ENCODE data around the gene KRT38.
A peak's percentile ranks its signal among the peaks of the same experiment; 100 is the strongest.
"Not testable (repeated sequence)": the region's sequence is repeated elsewhere in the genome, so short reads cannot be mapped to it uniquely, and the experiment has no call there.

Gene KRT38

DNA sequence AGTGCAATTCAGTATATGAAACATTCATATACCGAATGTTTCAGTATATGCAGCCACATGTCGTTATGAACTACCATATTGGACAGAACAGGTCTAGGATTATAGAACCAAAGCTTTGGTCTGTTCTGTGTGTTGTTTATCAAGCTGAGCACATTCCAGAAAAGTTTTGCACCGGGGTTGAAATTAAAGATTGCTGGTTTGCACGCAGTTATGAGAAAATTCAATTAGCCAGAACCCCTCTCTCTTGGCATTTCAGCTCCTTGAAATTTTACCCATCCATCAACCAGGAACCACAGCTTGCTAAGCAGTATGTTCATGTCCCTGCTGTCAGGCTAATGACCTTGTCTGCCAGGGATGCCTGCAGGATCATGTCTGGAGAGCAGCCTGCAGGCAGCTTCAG, 16.9 kb upstream of the KRT38 start:
- peak; percentile 95 for DNase-seq

DNA sequence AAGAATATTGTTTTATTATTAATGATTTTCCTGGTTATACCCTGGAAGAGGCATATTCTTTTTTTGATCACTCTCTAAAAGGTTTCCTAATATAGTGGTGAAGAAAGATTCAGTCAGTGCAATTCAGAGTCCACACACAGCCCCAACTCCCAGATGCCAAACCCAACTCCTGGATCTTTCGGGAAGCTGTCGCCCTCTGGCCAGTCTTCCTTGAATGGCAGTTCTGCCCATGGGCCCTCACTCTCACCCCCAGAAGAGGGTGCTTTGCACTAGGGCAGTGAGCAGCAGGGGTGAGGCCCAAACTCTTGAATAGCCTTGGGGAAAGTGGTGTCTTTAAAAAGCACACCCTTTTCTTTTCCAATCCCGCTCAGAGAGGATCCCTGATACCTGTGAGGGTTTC, 15.4 kb upstream of the KRT38 start:
- no peak for DNase-seq

DNA sequence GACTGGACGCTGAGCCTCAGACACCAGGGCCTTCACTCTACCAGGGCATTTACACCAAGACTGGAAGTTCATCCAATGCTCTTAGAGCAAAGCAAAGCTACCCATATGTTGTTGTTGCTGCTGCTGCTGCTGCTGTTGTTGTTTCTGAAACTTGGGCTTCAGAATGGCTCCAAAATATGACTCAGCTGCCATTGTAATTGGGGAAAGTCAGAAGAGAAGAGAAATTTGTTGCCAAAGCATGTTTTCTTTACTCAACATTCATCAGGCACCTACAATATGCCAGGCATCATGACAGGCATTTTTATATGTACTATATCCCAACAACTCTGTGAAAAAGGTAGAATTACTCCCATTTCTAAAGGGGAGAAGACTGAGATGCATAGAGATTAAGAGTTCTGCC, 14.5 kb upstream of the KRT38 start:
- DNase-seq, result no peak

DNA sequence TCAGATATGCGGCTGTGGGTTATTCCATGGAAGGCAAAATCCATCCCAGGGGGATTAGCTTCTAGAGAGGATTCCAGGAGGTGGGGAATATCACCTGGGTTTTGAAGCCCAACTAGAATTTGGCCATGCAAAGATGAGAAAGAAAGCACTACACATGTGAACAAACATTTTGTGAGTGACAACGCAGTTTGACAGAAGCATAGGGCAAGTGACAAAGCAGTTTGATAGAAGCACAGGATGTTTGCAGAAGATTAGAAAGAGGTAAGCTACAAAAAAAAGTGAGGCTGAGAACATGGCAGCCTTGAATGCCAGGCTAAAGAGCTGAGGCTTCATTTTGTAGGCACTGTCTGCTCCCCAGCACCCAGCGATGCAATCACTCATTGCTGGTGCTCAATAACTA, 12.3 kb upstream of the KRT38 start:
- DNase-seq, result no peak

DNA sequence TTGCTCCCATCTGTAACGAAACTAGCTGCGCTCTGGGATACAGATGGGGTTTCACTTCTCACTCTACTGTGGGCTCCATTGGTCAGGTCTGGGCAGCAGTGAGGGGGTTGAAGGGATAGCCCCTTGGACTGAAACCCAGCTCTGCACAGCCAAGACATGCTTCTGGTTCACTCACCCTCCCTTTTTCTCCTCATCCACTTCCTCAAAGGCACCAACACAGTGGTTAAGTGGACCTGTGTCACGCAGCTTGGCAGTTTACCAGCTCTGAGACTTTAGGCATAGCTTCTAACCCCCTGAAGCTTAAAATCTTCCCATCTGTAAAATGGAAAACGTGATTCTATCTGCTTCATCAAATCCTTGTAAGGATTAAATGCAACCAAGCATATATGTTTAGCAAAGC, 11.5 kb upstream of the KRT38 start:
- no peak for DNase-seq

DNA sequence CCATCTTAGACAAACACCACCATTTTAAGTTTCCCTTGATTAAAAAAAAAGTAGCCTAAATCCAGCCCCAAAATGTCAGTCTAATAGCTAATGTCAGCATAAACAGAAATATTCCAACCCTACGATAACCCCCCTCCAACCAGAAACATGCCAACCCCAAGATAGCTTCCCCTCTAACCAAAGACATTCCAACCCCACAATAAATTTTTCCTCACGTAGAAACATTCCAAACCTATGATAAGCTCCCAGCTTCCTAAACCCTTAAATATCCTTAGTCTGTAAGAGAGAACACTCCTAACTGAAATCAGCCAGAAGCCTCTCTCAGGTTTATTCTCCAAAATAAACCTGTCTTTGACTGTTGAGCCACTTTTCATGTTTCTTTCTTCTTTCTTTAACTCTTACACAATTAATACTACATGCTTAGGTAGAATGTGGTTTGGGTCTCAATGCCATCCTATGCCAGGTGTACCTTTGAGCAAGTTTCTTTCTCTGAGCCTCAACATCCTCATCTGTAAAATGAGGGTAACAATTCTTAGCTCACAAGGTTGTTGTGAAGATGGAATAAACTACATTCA, 10.5 kb upstream of the KRT38 start:
- no peak for DNase-seq

DNA sequence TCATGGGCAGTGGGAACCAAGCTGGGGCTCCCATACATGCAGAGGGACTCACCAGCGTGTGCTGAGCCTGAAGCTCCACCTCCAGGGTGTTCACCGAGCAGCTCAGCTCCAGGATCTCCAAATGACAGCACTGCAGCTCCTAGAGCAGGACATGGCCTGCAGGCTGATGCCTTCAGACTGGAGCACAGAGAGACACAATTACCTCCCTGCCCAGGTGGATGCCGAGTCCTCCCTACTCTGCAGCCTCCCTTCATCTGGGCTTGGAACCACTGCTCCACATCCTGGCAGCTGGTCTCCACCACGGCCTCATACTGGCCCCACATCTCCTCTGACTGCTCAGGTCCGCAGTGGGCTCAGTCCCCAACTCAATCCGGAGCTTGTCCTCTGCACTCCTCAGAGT, 8.2 kb upstream of the KRT38 start:
- no peak for DNase-seq

DNA sequence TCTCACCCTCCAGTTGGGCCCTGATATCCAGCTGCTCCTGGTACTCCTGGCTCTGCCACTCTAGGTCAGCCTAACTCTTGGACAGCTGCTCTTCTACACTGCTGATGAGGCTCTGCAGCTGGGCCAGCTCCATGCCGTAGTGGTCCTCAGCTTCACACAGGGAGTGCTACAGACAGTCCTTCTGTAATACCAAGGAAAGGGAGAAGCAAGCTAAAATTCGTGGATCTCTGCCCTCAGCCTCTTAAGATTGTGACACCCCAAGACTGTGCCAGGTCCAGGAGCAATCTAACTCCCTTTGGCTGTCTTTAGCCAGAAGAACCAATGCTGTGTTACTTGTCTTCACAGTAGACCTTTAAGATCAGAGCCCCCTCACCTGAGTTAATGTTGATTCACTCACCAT, 7.7 kb upstream of the KRT38 start:
- no peak for DNase-seq

DNA sequence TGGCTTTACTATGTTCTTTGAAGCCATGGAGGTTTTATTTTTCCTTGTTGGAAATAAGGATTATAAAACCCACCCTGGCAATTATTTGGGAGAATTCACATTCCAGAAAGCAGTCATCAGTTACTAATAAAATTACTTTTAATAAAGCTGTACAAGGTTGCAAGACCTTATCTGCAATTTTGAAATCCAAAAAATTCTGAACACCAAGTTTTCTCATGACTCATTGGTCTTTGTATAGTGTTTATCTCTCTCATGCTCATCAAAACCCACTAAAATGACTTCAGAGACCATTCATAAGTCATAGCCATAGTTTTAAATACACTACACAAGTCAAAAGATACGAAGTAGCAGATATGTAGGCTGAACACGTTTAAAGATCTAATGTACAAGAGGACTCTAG, 6.0 kb upstream of the KRT38 start:
- DNase-seq, result no peak

DNA sequence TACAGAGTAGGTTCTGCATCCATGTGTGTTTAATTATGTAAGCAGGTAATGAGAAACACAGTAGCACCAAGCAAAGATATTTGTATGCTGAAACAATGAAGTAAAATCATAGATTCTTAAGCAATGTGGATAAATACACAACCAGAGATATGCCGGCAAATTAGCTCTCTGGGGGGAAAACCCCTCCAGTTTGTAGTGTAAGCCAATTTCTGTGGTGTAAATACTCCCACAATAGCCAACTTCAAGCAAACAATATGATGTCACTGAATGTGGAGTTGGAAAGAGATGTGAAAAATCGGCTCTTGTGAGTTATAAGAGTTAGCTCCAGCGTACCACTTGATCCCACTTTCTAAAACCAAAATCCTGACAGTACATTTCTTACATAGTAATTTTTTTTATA, 3.9 kb upstream of the KRT38 start:
- no peak for DNase-seq

DNA sequence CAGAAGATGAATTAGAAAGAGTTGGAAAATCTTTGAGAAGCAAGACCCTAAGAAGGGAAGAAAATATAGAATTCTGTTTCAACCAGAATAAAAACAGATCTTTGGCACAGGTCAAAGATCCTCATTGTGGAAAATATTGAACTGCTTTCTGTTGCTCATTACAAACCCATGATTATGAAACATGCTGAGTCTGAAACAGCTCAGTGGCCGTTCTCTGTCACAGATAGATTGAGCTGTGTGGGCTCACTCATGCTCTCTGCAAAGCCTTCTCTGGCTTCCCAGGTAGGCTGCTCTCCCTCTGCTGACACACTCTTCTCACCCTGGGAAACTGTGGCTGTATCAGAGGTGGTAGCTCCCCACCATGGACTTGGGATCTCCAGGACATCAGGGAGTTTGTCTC, 3.4 kb upstream of the KRT38 start:
- DNase-seq, result no peak

DNA sequence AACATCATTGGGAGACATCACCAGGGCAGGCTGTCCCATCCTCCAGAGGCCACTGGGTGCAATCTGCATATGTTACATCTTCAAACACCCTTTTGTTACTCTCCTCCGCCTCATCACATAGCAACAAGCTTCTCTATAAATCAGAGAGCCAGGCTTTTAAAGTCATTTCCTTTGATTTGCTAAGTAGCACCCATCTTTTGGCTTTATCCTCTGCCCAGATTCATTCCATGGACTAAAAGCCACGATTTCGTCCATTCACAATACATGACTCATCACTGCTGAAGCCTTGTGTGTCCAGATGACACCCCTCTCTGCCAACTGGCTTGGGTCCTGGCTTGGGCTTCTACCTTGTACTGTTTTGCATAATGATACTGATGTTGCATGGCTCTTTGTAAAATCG, 2.0 kb upstream of the KRT38 start:
- DNase-seq, result no peak

DNA sequence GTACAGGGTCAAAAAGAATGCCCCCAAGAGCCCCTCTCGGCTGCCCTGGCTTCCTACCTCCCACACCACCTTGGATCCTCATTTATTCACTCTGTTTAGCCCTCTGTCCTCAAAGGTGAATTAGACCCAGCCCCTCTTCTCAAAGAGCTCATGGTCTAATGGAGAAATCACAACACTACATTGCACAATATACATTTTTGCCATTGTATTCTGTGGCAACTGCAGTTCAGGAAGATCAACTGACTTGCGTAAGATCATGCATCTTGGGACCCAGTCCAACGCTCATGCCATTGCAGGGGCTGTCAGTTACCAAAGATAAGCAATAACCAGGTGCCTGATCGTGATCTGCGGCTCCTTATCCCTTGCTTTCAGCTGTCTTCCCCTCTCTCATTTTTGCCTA, 1.4 kb downstream of the KRT38 start:
- no peak for DNase-seq

DNA sequence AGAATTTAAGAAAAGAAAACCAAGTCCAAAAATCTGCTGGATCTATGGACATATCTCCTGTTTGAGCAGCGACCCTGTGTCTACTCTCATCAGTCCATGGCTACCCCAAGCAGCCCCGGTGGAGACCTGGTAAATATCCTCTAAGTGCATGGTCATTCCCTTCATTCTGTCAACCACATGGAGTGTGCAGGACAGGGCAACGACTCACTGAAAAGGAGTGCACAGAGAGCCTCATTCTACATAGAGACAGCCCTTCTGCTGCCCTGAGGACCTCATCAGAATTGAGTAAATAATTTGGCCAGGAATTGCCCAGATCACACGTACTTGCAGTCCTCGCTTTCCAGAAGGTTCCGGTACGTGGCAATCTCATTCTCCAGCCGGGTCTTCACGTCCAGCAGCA, 3.0 kb downstream of the KRT38 start:
- no peak for DNase-seq

DNA sequence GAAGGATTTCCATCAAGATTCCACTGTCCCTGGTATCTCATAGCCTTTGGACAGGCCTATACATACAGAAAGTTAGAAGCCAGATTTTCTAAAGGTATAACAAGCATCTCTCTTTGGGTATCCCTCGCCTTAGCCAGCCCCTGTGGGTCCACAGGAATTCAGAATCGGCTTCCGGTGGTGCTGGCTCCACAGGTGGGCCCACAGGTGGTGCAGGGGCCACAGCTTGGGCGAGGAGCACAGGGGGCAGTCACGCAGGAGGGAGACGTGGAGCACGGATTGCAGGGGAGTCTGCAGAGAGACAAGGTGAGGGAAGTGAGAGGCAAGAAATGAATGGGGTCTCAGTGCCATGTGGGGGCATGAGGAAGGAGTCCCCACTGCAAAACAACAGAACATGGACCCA, 3.5 kb downstream of the KRT38 start:
- DNase-seq, result no peak

DNA sequence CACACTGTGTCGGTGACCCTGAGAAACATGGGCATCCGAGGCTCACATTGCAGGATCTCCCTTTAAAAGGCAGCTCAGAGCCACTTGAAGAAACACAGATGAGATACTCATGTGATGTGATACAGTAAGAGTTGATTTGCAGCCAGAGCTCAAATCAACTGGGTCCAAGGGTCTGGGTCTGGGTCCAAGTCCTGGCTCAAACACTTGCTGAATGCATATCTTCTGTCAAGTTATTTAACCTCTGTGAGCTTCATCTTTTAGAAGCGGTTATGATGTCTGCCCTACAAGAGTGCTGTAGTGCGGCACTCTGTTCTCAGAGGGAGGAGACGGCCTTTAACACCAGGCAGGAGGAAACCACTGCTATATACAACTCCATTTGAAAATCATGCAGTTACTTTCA, 6.4 kb downstream of the KRT38 start:
- no peak for DNase-seq

DNA sequence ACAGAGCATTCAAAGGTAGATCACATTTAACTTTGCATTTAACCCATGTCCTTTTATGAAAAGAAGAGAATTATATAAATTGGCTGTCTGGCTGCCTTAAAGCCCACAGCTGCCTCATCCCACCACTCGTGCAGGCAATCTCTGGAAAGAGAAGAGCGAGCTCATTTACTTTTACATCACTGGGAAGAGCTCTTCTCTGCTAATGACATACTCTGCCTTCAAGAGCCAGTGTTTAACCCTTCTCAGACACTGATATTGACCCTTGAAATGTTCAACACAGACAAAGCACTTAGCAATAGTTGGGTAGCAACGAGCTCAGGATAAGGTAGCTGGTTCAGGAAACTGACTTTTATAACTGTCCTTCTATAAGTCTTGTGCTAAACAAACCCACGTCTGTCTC, 6.8 kb downstream of the KRT38 start:
- DNase-seq, result peak; percentile 96

DNA sequence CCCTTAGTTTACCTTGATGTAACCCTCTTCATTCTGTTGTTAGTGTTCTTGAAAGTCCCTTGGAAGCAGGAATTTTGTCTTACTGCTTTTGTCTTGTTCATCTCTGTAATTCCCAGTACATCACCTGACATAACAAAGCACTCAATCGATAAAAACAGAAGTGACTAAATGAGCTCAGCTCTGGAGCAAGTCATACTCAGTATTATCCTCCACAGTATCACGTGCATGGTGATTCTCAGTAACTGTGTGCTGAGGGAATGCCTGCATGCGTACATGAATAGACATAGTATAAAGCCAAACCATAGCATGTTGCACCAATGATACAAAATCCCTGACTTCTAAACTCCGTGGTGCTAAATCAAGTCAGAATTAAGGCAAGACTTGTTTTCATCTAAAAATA, 7.2 kb downstream of the KRT38 start:
- DNase-seq, result peak; percentile 84

DNA sequence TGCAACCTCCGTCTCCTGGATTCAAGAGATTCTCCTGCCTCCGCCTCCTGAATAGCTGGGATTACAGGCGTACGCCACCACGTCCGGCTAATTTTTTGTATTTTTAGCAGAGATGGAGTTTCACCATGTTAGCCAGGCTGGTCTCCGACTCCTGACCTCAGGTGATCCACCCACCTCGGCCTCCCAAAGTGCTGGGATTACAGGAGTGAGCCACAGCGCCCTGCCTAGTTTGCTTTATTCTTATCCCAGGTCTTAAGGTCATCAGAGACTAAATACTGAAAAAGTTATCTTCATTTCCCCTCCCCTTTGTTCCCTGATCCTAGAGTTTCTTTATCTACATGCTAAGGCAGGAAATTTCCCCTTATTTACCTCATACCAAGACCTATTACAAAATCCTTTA, 10.4 kb downstream of the KRT38 start:
- DNase-seq, result not testable (repeated sequence)

DNA sequence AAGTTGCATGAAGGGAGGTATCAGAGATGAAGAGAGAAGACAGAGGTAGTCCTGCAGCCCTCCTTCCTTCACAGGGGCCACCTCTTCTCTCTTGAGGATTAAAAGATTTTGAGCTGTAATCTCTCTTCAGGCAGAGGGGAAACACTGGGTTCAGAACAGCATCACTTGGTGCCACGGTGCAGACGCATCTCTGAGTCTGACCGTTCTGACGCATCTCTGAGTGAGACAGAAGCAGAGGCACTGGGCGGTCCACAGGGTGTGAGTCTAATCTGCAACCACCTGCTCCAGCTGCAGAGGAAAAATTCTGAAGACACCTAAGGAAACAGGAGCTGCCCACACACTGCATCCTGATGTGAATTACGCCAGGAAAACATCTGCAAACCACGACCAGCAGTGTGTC, 11.1 kb downstream of the KRT38 start:
- DNase-seq, result no peak

DNA sequence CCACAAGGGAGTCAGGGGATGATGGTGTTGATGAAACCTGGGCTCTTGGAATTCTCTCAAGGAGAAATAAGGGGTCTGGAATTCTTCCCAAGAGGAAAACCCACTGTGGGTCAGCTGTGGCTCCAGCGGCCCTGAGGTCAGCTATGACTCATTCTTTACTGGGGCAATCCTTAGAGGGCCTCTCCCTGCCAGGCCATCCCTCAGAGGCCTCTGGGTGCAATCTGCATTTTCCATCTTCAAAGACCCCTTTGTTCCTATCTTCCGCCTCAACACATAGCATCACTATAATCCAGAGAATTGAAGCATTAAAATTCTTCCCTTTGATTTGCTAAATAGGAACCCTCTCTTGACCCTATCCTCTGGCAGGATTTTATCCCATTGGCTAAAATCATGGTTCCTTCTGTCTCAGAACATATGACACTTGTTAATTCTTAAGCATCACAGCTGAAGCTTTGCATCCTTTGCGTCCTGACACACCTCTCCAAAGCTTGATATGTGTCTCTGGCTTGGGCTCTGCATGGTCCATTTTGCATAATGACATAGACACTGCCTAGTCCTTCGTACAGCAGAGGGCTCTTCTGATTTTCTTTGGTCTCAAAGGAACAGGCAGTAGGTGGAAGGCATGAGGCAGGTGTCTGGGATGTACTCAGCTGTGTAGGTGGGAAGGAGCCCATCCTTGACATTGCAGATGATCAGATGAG, 12.0 kb downstream of the KRT38 start:
- DNase-seq, result no peak

DNA sequence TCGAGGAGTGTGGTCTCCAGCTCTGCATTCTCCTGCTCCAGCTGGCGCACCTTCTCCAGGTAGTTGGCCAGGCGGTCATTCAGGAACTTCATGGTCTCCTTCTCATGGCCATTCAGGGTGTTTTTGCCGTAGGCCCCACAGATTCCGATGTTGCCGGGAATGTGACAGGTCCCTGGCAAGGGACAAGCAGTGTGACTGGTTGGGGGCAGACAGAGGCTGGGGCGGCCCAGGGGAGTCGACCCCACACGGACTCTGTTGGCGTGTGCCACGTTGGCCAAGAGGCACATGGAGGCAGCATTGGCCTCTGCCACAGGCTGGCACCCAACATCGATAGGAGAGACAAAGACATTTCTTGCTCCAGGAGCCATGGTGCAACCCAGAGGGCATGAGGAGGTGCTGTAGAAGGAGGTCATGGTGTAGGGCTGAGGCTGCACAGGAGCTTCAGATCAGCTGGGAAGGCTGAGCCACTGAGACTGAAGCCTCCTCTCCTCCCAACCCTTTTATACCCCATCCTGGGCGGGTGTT, 16.6 kb downstream of the KRT38 start, which contains the start of gene KRT37:
TSS of gene KRT37 (minus strand) at position 475 of the 525 bp plus-strand sequence. CDS start at position 413, 62 bp downstream.
- no peak for DNase-seq

DNA sequence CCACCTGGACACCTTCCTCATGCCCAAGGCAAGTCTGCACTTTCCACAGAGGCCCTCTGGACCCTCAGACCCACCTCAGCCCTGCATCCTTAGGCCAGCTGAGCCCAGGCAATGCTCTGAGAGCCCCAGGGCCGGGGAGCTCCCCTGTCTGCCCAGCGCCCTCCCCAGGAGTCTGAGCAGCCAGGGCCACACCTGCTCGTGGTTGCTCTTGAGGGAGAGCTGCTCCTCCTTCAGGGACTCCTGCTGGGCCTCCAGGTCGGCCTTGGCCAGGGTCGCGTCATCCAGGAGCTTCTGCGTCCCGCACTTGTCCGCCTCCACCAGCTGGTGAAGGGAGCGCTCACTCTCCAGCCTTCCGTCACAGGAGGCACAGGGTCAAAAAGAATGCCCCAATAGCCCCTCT, 18.2 kb downstream of the KRT38 start:
- not testable (repeated sequence) for DNase-seq

DNA sequence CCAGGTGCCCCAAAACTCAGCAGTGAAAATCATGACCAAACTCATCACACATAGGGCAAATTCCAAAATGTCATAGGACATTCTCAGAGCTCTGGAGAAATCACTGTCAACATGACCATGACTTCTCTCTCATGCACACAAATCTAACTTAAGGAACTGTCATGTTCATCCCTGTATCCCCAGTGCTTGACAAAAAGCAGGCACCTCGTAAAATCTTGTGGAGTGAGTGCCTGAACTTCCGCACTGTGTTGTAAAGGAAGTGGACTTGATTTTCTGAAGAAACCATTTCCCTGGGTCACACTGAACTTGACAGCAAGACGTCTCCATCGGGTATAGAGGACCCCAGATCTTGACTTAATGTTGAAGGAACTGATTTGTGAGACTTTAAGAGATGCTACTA, 19.2 kb downstream of the KRT38 start:
- no peak for DNase-seq

DNA sequence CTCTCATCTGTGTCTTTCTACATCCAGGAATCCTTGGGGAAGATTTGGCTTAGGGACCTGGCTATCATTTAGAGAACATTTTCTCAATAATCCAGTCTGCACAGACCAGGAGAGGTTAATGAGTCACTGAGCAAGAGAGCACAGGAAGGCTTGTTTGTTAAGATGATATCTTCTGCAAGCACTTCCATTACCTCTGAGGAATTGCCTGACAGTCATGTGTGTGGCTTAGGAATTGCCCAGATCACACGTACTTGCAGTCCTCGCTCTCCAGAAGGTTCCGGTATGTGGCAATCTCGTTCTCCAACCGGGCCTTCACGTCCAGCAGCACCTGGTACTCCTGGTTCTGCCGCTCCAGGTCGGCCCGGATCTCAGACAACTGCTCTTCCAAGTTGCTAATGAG, 19.7 kb downstream of the KRT38 start:
- DNase-seq, result no peak

All from DMS79 treated with DMSO at 0.1 percent for 48 hours (cell line).